Measurements from ENCODE around the gene TRMT6. TPM values are rescaled to one million over a fixed set of nuclear protein-coding genes. Genes with fewer than 3 reads are reported as not detected.

The TRMT6 gene
- total RNA-seq, 1 experiment from 2014 or later = 13.2 TPM

DNA sequence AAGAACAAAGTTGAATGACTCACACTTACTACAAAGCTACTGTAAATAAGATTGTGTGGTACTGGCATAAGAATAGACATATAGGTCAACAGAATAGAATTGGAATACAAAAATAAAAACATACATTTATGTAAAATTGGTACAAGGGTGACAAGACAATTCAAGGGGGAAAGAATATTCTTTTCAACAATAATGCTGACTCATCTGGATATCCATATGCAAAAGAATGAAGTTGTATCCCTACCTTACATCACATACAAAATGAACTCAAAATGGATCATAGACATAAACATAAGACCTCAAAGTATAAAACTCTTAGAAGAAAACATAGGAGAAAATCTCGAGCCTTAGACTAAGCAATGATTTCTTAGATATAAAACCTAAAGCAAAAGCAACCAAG is 50.9 kb downstream of the TRMT6 start (continued):
- TF ChIP-seq, protein P1, sequence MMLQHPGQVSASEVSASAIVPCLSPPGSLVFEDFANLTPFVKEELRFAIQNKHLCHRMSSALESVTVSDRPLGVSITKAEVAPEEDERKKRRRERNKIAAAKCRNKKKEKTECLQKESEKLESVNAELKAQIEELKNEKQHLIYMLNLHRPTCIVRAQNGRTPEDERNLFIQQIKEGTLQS (IDR thresholded peaks at IDR 0.05) = no peak
- TF ChIP-seq FOSL1 (IDR thresholded peaks at IDR 0.05; ENCODE audit: low read depth) = no peak

DNA sequence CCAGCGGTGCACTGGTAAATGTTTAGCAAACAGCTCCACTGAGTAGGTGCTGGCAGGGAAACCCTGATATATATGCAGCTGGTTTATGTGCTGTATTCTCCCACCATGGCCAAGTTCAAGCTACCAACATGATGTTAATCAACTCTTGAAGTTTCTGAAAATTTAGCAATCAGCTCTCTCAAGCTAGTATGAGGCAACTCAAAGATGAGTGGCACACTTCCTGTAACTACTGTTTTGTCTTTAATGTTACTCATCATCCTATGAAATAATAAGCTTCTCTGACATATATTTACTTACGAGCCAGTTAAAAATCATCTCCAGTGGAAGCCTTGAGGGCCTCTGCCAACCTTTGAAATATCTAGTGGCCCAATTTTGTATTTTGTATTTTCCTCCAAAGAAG is 54.7 kb downstream of the TRMT6 start:
- no peak for DNase-seq (ENCODE audit: low read depth, low spot score)
- Histone ChIP-seq H2AFZ (ENCODE audit: low read depth, low read length, poor library complexity, severe bottlenecking) (no peak overlapping the region), H3K9me3 (ENCODE audit: control insufficient read depth in 1 of 2, insufficient read depth in 1 of 2, low read depth in 1 of 2, low read length in 2 of 2) (no peaks in the 10 kb centered on the region), H3K4me3 (replicated peaks in 1 of 2; ENCODE audit: low read depth in 1 of 2, low read length in 2 of 2) (no peak overlapping the region), H3K4me2 (ENCODE audit: low read length) (no peak overlapping the region), H3K4me1 (ENCODE audit: control insufficient read depth in 1 of 2, insufficient read depth in 2 of 2, low read length in 2 of 2) (no peaks in the 10 kb centered on the region), H3K27me3 (ENCODE audit: insufficient read depth, low read length) (peaks cover 45% of the 10 kb centered on the region), H3K9me2 (ENCODE audit: insufficient read depth) (no peaks in the 10 kb centered on the region), H3K9ac (ENCODE audit: low read length) (no peak overlapping the region), H3K79me2 (ENCODE audit: insufficient read depth, low read length) (no peaks in the 10 kb centered on the region), H3K36me3 (ENCODE audit: control insufficient read depth in 1 of 2, insufficient read depth in 2 of 2, low read length in 2 of 2) (no peaks in the 10 kb centered on the region), H3K27ac (ENCODE audit: low read depth, low read length) (no peak overlapping the region), H4K20me1 (ENCODE audit: insufficient read depth) (no peaks in the 10 kb centered on the region)
- intact Hi-C loops (cut with micrococcal nuclease) = no loop called here
- no TSS peak for BruUV-seq (replicated peaks)
- RAD21 ChIA-PET (ENCODE audit: low non-redundant PET in 1 of 2, low total read pairs in 2 of 2, uncharacterized antibody in 2 of 2, unreplicated experiment in 2 of 2) = no interaction called here
- no peak for TF ChIP-seq FOSL1 (IDR thresholded peaks at IDR 0.05; ENCODE audit: low read depth)
- TF ChIP-seq YY1 (IDR thresholded peaks at IDR 0.05; ENCODE audit: extremely low read depth, insufficient replicate concordance, low read depth, low read length) = no peak
- ATAC-seq = no peak
- POLR2A ChIA-PET = no interaction called here
- CTCF ChIA-PET = interaction anchor here (0.6 kb wide), 1 partner anchor 114 kb away, joined by 3 read pairs; no protein-coding TSS in a partner anchor

DNA sequence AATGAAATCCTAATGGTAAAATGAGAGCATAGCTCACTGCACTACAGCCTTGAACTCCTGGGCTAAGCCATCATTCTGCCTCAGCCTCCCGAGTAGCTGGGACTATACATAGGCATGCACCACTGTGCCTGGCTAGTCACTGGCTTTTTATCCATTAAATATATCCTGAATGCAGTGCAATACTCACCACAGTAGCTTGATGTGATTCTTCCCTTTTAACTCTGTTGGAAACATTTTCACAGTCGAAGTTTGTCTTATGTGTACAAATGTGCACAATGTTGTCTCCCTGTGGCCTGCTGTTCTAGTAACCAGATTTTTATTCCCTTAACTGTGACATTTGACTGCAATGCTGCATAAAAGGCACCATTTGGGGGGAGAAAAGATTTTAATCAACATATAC is 56.7 kb downstream of the TRMT6 start:
- H4K20me1 ChIP-seq (ENCODE audit: insufficient read depth) = no peaks in the 10 kb centered on the region
- TF ChIP-seq SP1 (IDR thresholded peaks at IDR 0.05; ENCODE audit: low read depth) (no peak), RAD21 (IDR thresholded peaks at IDR 0.05; ENCODE audit: low read depth) (no peak), POLR2AphosphoS5 (IDR thresholded peaks at IDR 0.05; ENCODE audit: low read depth, low read length) (no peak), SIN3A (IDR thresholded peaks at IDR 0.05; ENCODE audit: low read depth) (no peak), CBX3 (IDR thresholded peaks at IDR 0.05; ENCODE audit: low read depth) (no peak), EZH2 (IDR thresholded peaks at IDR 0.05) (no peak)
- no peak overlapping the region for H3K9ac ChIP-seq (ENCODE audit: low read length)
- no peak overlapping the region for H3K27ac ChIP-seq (ENCODE audit: low read depth, low read length)
- intact Hi-C loops (cut with micrococcal nuclease) = no loop called here
- DNase-seq (ENCODE audit: low read depth, low spot score) (no peak), ATAC-seq (no peak)
- POLR2A ChIA-PET = no interaction called here
- no peaks in the 10 kb centered on the region for H3K36me3 ChIP-seq (ENCODE audit: control insufficient read depth in 1 of 2, insufficient read depth in 2 of 2, low read length in 2 of 2)
- H3K9me2 ChIP-seq (ENCODE audit: insufficient read depth) = no peaks in the 10 kb centered on the region
- no peaks in the 10 kb centered on the region for H3K4me1 ChIP-seq (ENCODE audit: control insufficient read depth in 1 of 2, insufficient read depth in 2 of 2, low read length in 2 of 2)
- RAD21 ChIA-PET (ENCODE audit: low non-redundant PET in 1 of 2, low total read pairs in 2 of 2, uncharacterized antibody in 2 of 2, unreplicated experiment in 2 of 2) = no interaction called here
- H3K4me2 ChIP-seq (ENCODE audit: low read length) = no peak overlapping the region
- H3K4me3 ChIP-seq (replicated peaks in 1 of 2; ENCODE audit: low read depth in 1 of 2, low read length in 2 of 2) = no peak overlapping the region
- BruUV-seq (replicated peaks) = no TSS peak
- CTCF ChIA-PET = no interaction called here
- H3K9me3 ChIP-seq (ENCODE audit: control insufficient read depth in 1 of 2, insufficient read depth in 1 of 2, low read depth in 1 of 2, low read length in 2 of 2) = no peaks in the 10 kb centered on the region
- H3K27me3 ChIP-seq (ENCODE audit: insufficient read depth, low read length) = peaks cover 34% of the 10 kb centered on the region
- H3K79me2 ChIP-seq (ENCODE audit: insufficient read depth, low read length) = no peaks in the 10 kb centered on the region
- H2AFZ ChIP-seq (ENCODE audit: low read depth, low read length, poor library complexity, severe bottlenecking) = no peak overlapping the region

Data from HCT116 (cell line).